Mammary epithelial cell (primary cell): ENCODE data around the gene XPR1.

Experiments used
- CTCF ChIP-seq, 2 donors: IDR thresholded peaks in 1 of 2; conservative IDR thresholded peaks in 1 of 2; 2 replicates each; pipeline ENCODE4 v1.5.1; 2011 to 2012; ENCODE audit warnings: inconsistent platforms in 2 of 2, low read length in 2 of 2, mild to moderate bottlenecking in 2 of 2, control low read depth in 1 of 2, low read depth in 1 of 2; ENCODE audit not compliant: insufficient read depth in 1 of 2; ENCODE audit errors: extremely low read depth in 1 of 2
- EZH2 ChIP-seq: IDR thresholded peaks from 2 replicates; pipeline ENCODE4 v1.6.1; 2012; ENCODE audit warnings: low read length, inconsistent platforms, borderline replicate concordance

DNA sequence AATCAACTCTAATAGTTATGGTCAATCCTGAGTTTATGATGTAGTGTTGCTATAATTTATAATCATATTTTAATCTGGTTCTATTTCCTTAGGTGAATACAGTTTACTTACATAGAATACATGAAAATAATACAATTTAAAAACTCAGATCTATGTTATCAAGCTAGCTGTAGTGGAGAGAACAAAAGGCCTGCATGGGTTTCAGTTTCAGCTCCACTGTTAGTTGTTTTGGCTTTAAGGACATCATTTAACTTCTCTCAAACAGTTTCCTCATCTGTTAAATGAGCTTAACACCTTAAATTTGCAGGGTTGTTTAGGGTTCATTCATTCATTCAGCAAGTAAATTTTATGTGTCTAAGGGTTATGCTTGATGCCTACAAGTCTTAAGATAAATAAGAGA lies 182.4 kb downstream of the XPR1 start:
- TF ChIP-seq CTCF (conservative IDR thresholded peaks at IDR 0.05 in 1 of 2, IDR thresholded peaks at IDR 0.05 in 1 of 2; ENCODE audit: extremely low read depth in 1 of 2, insufficient read depth in 1 of 2, low read depth in 1 of 2, low read length in 2 of 2), result no peak
- no peak for TF ChIP-seq EZH2
